ENCODE results near the gene FIP1L1. TPM values are rescaled to one million over a fixed set of nuclear protein-coding genes. Genes with fewer than 3 reads are reported as not detected.
A peak's percentile ranks its signal among the peaks of the same experiment; 100 is the strongest.

The FIP1L1 gene
- total and polyA plus RNA-seq, 9 of the 15 experiments (the other 6 are each of a cell fraction or from before 2014, with no cell fraction given): 34.6 to 137 (median 72.0) TPM

DNA sequence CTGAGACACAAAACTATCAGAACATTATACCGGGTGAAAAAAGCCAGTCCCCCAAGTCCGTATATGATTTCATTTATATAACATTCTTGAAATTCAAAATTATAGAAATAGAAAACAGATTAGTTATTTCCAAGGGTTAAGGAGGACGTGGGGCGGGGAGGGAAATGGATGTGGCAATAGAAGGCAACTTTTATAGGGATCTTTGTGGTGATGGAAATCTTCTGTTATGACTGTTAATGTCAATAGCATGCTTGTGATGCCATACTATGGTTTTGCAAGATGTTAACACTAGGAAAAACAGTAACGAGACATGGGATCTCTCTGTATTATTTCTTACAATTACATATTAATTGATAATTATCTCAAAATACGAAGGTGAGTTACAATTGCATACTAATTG is 117.4 kb downstream of the FIP1L1 start (continued):
- TF ChIP-seq, protein P1, sequence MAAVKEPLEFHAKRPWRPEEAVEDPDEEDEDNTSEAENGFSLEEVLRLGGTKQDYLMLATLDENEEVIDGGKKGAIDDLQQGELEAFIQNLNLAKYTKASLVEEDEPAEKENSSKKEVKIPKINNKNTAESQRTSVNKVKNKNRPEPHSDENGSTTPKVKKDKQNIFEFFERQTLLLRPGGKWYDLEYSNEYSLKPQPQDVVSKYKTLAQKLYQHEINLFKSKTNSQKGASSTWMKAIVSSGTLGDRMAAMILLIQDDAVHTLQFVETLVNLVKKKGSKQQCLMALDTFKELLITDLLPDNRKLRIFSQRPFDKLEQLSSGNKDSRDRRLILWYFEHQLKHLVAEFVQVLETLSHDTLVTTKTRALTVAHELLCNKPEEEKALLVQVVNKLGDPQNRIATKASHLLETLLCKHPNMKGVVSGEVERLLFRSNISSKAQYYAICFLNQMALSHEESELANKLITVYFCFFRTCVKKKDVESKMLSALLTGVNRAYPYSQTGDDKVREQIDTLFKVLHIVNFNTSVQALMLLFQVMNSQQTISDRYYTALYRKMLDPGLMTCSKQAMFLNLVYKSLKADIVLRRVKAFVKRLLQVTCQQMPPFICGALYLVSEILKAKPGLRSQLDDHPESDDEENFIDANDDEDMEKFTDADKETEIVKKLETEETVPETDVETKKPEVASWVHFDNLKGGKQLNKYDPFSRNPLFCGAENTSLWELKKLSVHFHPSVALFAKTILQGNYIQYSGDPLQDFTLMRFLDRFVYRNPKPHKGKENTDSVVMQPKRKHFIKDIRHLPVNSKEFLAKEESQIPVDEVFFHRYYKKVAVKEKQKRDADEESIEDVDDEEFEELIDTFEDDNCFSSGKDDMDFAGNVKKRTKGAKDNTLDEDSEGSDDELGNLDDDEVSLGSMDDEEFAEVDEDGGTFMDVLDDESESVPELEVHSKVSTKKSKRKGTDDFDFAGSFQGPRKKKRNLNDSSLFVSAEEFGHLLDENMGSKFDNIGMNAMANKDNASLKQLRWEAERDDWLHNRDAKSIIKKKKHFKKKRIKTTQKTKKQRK (IDR thresholded peaks at IDR 0.05; ENCODE audit: borderline replicate concordance, low read depth, low read length): no peak

- POLR2A ChIA-PET: no interaction called here
- CTCF ChIA-PET (ENCODE audit: low intra/inter-chr PET ratio): no interaction called here
- in situ Hi-C loops (cut with MboI) (loop anchor here (25.0 kb wide), 1 partner anchor 740 kb away; the partner anchor contains the start of gene PDGFRA), intact Hi-C loops (cut with micrococcal nuclease) (loop anchor here (10.0 kb wide), 2 partner anchors 483 to 737 kb away; no protein-coding TSS in a partner anchor)
- Histone ChIP-seq H3K9me3 (replicated peaks; ENCODE audit: control insufficient read depth, insufficient read depth, low read depth, low read length) (no peaks in the 10 kb centered on the region), H4K20me1 (replicated peaks; ENCODE audit: control insufficient read depth, insufficient read depth, low read length) (no peaks in the 10 kb centered on the region), H3K4me1 (replicated peaks in 1 of 2; ENCODE audit: control insufficient read depth in 2 of 2, insufficient read depth in 2 of 2, low read length in 2 of 2) (no peaks in the 10 kb centered on the region), H3K9me1 (ENCODE audit: control insufficient read depth, insufficient read depth, low read length) (no peaks in the 10 kb centered on the region), H3K27me3 (ENCODE audit: control insufficient read depth in 2 of 2, insufficient read depth in 2 of 2, low read length in 2 of 2) (no peaks in the 10 kb centered on the region), H3K4me3 (no peak overlapping the region), H3K36me3 (ENCODE audit: control insufficient read depth, insufficient read depth, low read length) (no peaks in the 10 kb centered on the region), H2AFZ (ENCODE audit: low read depth, low read length) (no peak overlapping the region), H3K27ac (ENCODE audit: extremely low read depth, low read depth, low read length) (no peak overlapping the region), H3K9ac (ENCODE audit: insufficient read depth in 1 of 2, low read depth in 2 of 2, low read length in 2 of 2) (no peak overlapping the region), H3K4me2 (ENCODE audit: insufficient read depth, low read length) (no peak overlapping the region), H3K79me2 (ENCODE audit: control insufficient read depth, insufficient read depth, low read length) (no peaks in the 10 kb centered on the region)
- 31% methylated on average over 6 of the region's 7 CpGs for WGBS (ENCODE audit: insufficient coverage, low coverage, missing lambda C conversion rate)
- peak; percentile 27; the same call in 1 of the 3 replicates for ATAC-seq
- FAIRE-seq: no peak
- TF ChIP-seq, protein P2, sequence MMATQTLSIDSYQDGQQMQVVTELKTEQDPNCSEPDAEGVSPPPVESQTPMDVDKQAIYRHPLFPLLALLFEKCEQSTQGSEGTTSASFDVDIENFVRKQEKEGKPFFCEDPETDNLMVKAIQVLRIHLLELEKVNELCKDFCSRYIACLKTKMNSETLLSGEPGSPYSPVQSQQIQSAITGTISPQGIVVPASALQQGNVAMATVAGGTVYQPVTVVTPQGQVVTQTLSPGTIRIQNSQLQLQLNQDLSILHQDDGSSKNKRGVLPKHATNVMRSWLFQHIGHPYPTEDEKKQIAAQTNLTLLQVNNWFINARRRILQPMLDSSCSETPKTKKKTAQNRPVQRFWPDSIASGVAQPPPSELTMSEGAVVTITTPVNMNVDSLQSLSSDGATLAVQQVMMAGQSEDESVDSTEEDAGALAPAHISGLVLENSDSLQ (IDR thresholded peaks at IDR 0.05): 0 out of 2 replicates have a peak, but pooled peaks have one; percentile 30
- TF ChIP-seq, protein P3, sequence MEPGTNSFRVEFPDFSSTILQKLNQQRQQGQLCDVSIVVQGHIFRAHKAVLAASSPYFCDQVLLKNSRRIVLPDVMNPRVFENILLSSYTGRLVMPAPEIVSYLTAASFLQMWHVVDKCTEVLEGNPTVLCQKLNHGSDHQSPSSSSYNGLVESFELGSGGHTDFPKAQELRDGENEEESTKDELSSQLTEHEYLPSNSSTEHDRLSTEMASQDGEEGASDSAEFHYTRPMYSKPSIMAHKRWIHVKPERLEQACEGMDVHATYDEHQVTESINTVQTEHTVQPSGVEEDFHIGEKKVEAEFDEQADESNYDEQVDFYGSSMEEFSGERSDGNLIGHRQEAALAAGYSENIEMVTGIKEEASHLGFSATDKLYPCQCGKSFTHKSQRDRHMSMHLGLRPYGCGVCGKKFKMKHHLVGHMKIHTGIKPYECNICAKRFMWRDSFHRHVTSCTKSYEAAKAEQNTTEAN (CRISPR knock-in tag; IDR thresholded peaks at IDR 0.05): no peak
- TF ChIP-seq MEIS2 (IDR thresholded peaks at IDR 0.05; ENCODE audit: partially characterized antibody) (peak; percentile 37), DPF2 (IDR thresholded peaks at IDR 0.05) (no peak), PBX2 (CRISPR knock-in tag; IDR thresholded peaks at IDR 0.05; ENCODE audit: low read depth) (no peak), PBX2 (tag; conservative IDR thresholded peaks at IDR 0.05; ENCODE audit: low read depth) (peak; percentile 64; the same call in 1 of the 2 replicates), ARID3A (IDR thresholded peaks at IDR 0.05; ENCODE audit: borderline replicate concordance, low read depth, low read length) (no peak)
- DNase-seq (ENCODE audit: extremely low read depth in 1 of 4, low spot score in 3 of 4): no peak
- no TSS peak for BruUV-seq (replicated peaks)
These were observed 120.2 kb downstream of the FIP1L1 start for GRCh38 chr4:53497487-53498244.

All from K562 (cell line).